ENCODE data around the gene NDUFB10.

DNA sequence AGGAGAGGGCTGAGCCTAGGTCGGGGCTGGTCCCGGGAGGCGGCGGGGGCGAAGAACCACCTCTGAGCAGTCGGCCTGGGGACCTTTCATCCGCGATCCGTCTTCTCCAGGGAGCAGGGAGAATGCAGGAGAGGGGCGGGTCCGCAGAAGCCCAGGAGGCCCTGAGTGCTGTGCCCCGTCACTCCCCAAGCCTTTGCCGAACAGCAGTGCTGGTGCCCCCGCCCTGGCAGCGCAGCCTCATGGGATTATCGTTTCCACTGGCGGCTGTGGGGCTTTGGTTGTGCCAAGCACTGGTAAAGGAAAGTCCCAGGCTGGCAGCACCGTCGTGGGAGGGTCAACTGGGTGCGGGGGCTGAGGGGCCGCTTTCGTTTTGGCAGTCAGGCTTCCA is 13.1 kb downstream of the NDUFB10 start:
- TF ChIP-seq CTCF (IDR thresholded peaks at IDR 0.05), result no peak
- no peak for TF ChIP-seq POLR2A (IDR thresholded peaks at IDR 0.05)

Measured in esophagus squamous epithelium (tissue), 4 donors.